Neuron (in vitro differentiated cells): Measurements from ENCODE around the gene NAA35.
"Not testable (repeated sequence)": the region's sequence is repeated elsewhere in the genome, so short reads cannot be mapped to it uniquely, and the experiment has no call there.

ENCODE experiments used
- H2AFZ ChIP-seq: one replicate; pipeline ENCODE4 v1.6.1; 2013; ENCODE audit warnings: low read depth, mild to moderate bottlenecking, inconsistent platforms, low read length, moderate library complexity
- H3K27me3 ChIP-seq: one replicate; pipeline ENCODE4 v1.6.1; 2013; ENCODE audit warnings: low read length; ENCODE audit not compliant: insufficient read depth
- H3K36me3 ChIP-seq: one replicate; pipeline ENCODE4 v1.6.1; 2013; ENCODE audit warnings: low read length; ENCODE audit not compliant: insufficient read depth
- H3K4me1 ChIP-seq: one replicate; pipeline ENCODE4 v1.6.1; 2013; ENCODE audit warnings: low read length; ENCODE audit not compliant: insufficient read depth
- H3K4me3 ChIP-seq: 2 replicates; pipeline ENCODE4 v1.5.1; 2013; ENCODE audit warnings: mild to moderate bottlenecking, low read length, moderate library complexity
- H3K9me3 ChIP-seq: one replicate; pipeline ENCODE4 v1.6.1; 2013; ENCODE audit warnings: low read length

Gene NAA35

DNA sequence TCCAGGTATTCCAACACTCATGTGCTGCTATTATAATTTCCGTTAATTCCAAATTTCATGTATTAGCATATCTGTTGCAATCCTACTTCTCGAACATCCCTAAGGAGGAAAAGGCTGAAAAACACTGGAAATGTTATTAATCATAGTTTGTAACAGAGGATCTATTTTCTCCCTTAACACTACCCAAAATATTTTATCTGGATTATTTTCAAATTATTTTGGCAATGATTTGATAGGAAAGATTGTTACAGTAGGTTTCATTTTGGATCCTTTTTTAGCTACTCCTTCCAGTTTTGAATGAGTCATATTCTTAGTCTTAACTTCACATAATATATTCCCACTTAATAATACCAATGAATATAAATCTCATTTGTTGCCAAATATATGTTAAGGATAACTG lies 13.9 kb upstream of the NAA35 start:
- no peak overlapping the region for H2AFZ ChIP-seq
- no peaks in the 10 kb centered on the region for H3K36me3 ChIP-seq
- H3K27me3 ChIP-seq = no peaks in the 10 kb centered on the region
- no peaks in the 10 kb centered on the region for H3K9me3 ChIP-seq
- H3K4me3 ChIP-seq = no peak overlapping the region
- H3K4me1 ChIP-seq = no peaks in the 10 kb centered on the region

DNA sequence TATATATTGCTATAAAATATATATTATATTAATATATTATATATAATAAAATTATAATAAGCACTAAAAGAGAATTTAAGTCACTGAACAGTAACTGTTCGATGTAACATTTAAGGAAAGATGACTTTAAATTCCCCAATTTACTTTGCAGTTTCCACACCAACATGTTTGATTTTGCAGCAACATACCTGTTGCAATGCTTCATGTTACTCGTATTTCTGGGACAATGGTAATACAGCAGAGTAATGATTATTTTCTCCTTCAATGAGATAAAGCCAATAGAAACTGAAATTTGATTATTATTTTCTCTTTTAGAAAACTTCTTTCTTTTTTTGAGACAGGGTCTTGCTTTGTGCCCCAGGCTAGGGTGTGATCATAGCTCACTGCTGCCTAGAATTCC lies 9.5 kb upstream of the NAA35 start:
- H3K4me1 ChIP-seq = no peaks in the 10 kb centered on the region
- no peak overlapping the region for H3K4me3 ChIP-seq
- H3K9me3 ChIP-seq = no peaks in the 10 kb centered on the region
- H3K27me3 ChIP-seq = no peaks in the 10 kb centered on the region
- no peak overlapping the region for H2AFZ ChIP-seq
- no peaks in the 10 kb centered on the region for H3K36me3 ChIP-seq

- H3K9me3 ChIP-seq, H3K4me3 ChIP-seq, H3K36me3 ChIP-seq, H2AFZ ChIP-seq, H3K27me3 ChIP-seq, H3K4me1 ChIP-seq: not testable (repeated sequence)
Measured at GRCh38 chr9:85935950-85936349, 5.0 kb upstream of the NAA35 start.

GRCh38 chr9:85940275-85940831 lies 593 bp upstream of the NAA35 start:
- Histone ChIP-seq H3K27me3 (no peaks in the 10 kb centered on the region), H3K36me3 (peaks cover 29% of the 10 kb centered on the region), H3K4me1 (peaks cover 13% of the 10 kb centered on the region), H3K9me3 (no peaks in the 10 kb centered on the region), H2AFZ (no peak overlapping the region), H3K4me3 (peak overlapping the region; percentile 79)

DNA sequence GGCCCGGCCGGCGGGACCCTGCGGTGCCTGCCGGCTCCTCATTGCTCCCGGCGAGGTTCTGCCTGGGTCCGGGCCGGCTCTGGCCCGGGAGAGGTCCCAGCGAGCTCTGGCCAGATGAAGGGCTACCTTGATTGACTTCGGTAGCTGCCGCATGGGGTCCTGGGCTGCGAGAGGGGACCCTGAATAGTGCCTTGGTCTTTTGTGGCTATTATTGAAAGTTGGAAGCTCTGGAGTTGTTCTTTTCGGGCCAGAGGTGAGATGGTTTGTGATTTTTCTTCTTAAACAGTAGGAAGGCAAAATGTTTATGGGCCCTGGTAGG lies 635 bp downstream of the NAA35 start:
- peaks cover 36% of the 10 kb centered on the region for H3K36me3 ChIP-seq
- H3K4me3 ChIP-seq = peak overlapping the region; percentile 88
- peaks cover 13% of the 10 kb centered on the region for H3K4me1 ChIP-seq
- no peaks in the 10 kb centered on the region for H3K27me3 ChIP-seq
- peak overlapping the region; percentile 92 for H2AFZ ChIP-seq
- H3K9me3 ChIP-seq = no peaks in the 10 kb centered on the region

DNA sequence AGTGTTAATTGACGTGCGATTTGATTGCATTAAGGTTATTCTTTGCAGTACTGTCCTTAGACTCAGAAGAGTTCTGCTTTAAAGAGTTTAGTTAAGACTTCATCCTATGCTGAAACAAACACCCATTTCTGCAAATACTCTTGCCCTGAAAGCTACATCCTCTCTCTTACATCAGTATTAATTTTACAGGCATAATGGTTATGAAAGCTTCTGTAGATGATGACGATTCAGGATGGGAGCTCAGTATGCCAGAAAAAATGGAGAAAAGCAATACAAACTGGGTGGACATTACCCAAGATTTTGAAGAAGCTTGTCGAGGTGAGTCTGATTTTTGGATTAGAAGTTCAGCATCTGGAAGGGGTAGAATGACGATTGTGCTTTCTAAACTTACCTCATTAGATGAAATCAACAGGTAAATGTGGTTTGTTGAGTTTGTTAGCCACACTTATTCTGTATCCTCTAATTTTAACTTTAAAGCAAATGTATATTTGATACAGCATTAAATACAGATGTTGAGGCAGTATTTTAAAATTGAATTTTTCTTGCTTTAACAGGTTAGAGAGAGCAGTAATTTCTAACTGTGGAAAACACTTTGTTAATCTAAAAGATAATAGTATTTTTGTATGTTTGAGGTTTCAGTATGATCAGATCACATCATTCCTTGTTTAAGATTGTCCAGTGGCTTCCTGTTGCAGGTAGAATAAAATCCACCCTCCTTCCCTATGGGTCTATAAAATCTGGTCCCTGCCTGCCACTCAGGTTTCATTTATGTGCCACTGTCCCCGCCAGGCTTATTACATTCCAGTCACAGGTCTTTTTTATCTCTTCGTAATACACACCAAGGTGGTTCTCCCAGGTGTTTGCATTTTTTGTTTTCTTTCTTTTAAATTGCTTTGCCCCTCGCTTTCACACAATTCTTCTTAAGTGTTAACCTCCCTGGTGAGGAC lies 1.3 kb downstream of the NAA35 start:
- Histone ChIP-seq H3K27me3 (no peaks in the 10 kb centered on the region), H3K4me1 (peaks cover 13% of the 10 kb centered on the region), H2AFZ (peak overlapping the region; percentile 92), H3K9me3 (no peaks in the 10 kb centered on the region), H3K36me3 (peaks cover 41% of the 10 kb centered on the region), H3K4me3 (peak overlapping the region; percentile 88)

- no peaks in the 10 kb centered on the region for H3K9me3 ChIP-seq
- H3K4me1 ChIP-seq = peaks cover 13% of the 10 kb centered on the region
- no peak overlapping the region for H3K4me3 ChIP-seq
- H2AFZ ChIP-seq = no peak overlapping the region
- no peaks in the 10 kb centered on the region for H3K27me3 ChIP-seq
- peaks cover 46% of the 10 kb centered on the region for H3K36me3 ChIP-seq
Measured at GRCh38 chr9:85942913-85943709, 2.2 kb downstream of the NAA35 start.

DNA sequence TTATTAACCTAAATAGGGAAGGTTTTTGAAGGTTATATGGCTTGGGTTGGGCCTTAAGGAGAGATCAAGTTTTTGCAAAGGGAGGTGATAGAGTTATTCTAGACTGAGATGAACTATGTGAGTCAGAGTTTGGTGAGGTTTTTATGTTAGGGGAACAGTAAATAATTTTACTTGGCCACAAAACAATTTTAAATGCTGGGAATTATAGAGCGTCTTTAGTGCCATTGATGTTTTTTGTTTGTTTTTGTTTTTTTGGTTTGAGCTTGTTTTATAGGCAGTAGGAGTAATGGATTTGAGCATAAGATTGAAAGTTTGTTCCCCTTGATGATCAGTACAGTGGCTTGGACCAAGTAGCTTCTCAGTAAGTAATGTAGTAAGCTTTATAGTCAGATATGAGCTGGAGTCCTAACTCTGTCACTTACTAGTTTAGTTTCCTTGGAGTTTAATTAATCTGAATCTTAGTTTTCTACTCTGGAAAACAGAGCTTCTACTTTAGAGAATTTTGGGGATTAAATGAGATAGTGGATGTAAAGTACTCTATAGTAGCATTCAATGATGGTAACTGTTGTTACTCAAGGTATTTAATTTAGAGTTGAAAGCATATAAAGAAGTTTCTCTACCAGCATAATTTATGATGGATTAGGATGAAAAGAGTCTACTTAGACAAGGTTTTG lies 2.9 kb downstream of the NAA35 start:
- Histone ChIP-seq H3K4me1 (peaks cover 13% of the 10 kb centered on the region), H2AFZ (no peak overlapping the region), H3K36me3 (peaks cover 49% of the 10 kb centered on the region), H3K27me3 (no peaks in the 10 kb centered on the region), H3K4me3 (no peak overlapping the region), H3K9me3 (no peaks in the 10 kb centered on the region)

- Histone ChIP-seq H3K27me3 (no peaks in the 10 kb centered on the region), H3K4me3 (no peak overlapping the region), H3K36me3 (peaks cover 53% of the 10 kb centered on the region), H2AFZ (no peak overlapping the region), H3K9me3 (no peaks in the 10 kb centered on the region), H3K4me1 (peaks cover 13% of the 10 kb centered on the region)
Measured at GRCh38 chr9:85944672-85945071, 3.7 kb downstream of the NAA35 start.

- Histone ChIP-seq H3K27me3 (no peaks in the 10 kb centered on the region), H3K9me3 (no peaks in the 10 kb centered on the region), H3K4me1 (no peaks in the 10 kb centered on the region), H3K4me3 (no peak overlapping the region), H3K36me3 (peaks cover 53% of the 10 kb centered on the region), H2AFZ (no peak overlapping the region)
Measured at GRCh38 chr9:85949586-85950335, 8.8 kb downstream of the NAA35 start.

DNA sequence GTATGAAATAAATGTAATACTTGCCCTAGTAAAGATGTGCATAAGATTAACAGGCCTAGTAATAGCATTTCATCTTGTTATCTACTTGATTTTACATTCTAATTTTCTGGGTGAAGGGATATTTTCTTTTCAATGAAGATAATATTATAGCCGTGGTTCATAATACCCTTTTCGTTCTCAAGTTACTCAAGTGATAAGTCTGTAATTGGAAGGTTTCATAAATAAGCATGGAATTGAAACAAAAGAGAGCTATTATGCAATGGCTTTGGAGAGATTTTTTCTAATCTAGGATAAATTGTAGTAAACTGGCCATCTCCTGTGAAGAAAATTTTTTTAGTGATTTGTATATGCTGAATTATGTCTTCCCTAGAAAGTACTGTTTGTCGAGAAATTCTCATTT lies 19.0 kb downstream of the NAA35 start:
- Histone ChIP-seq H3K4me1 (no peaks in the 10 kb centered on the region), H3K36me3 (peaks cover 37% of the 10 kb centered on the region), H3K4me3 (no peak overlapping the region), H3K9me3 (no peaks in the 10 kb centered on the region), H3K27me3 (no peaks in the 10 kb centered on the region), H2AFZ (no peak overlapping the region)

DNA sequence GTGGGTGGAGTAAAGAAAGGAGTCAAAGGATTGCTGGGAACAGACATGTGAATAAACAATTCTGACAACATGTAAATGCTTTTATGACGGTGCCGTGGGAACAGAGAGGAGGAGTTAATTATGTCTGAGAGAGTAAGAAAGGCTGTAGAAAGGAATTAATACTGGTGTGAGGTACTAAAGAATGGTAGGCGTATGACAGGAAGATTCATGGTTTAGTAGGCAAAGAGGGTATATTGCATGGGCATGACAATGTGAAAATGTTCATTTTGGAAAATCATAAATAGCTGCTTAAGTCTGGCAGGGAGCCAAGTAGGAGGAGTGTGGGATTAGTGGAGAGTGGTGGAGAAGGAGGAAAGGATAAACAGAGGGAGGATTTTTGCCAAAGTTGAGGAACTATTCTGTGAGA lies 19.7 kb downstream of the NAA35 start:
- H3K9me3 ChIP-seq = no peaks in the 10 kb centered on the region
- H3K4me3 ChIP-seq = no peak overlapping the region
- no peaks in the 10 kb centered on the region for H3K4me1 ChIP-seq
- H2AFZ ChIP-seq = no peak overlapping the region
- H3K36me3 ChIP-seq = peaks cover 42% of the 10 kb centered on the region
- no peaks in the 10 kb centered on the region for H3K27me3 ChIP-seq
